K562 (cell line): Measurements from ENCODE around the gene PRKG1. TPM values are rescaled to one million over a fixed set of nuclear protein-coding genes. Genes with fewer than 3 reads are reported as not detected.
"Not testable (repeated sequence)": the region's sequence is repeated elsewhere in the genome, so short reads cannot be mapped to it uniquely, and the experiment has no call there.

Source experiments
- ATAC-seq: fragments of 200-7000 bp; cut with Tn5 transposase; 3 replicates; pipeline ENCODE4 v1.9.1; 2020; ENCODE audit warnings: moderate library complexity
- BruUV-seq: library from RNA; stranded (reverse); fragments of 400-500 nt; replicated peaks from 2 replicates; lab custom pipeline; 2021; lab: Mats Ljungman, UMichigan
- CTCF ChIA-PET: fragments of 300-600 bp; formaldehyde crosslinking; extraction: SDS; loops from one replicate; lab custom pipeline; 2021; ENCODE audit warnings: low intra/inter-chr PET ratio; lab: Yijun Ruan, JAX
- POLR2A ChIA-PET: fragments of 300-600, 350-650 bp; sonication (Branson Sonifier 250); formaldehyde crosslinking; extraction: SDS; loops from one replicate; lab custom pipeline; 2021; ENCODE audit warnings: antibody characterized with exemption, inconsistent platforms; lab: Yijun Ruan, JAX
- DNase-seq, 4 experiments: peaks; one replicate each; pipeline versions ENCODE4 v3.0.0 to v3.0.0-alpha.2; 2011 to 2018; ENCODE audit warnings: low spot score in 3 of 4, mixed read lengths in 3 of 4; ENCODE audit errors: extremely low read depth in 1 of 4
- FAIRE-seq: peaks from 2 replicates; lab custom pipeline; 2011; peaks lifted over from hg19 to GRCh38; lab: Jason Lieb, UNC
- H2AFZ ChIP-seq: 2 replicates; pipeline ENCODE4 v1.6.0; 2011; ENCODE audit warnings: low read depth, low read length, control low read depth, inconsistent platforms
- H3K27ac ChIP-seq: fragments of 200-600 bp; 3 replicates; pipeline ENCODE4 v1.8.0; 2011; ENCODE audit warnings: low read depth, mild to moderate bottlenecking, control low read depth, inconsistent platforms, low read length, moderate library complexity, mixed read lengths; ENCODE audit errors: extremely low read depth
- H3K27me3 ChIP-seq, 2 experiments: fragments of 300-600 bp in 1 of 2; 2 replicates in 1 of 2; 3 replicates in 1 of 2; pipeline versions ENCODE4 v1.6.0 to v1.8.0; 2011; ENCODE audit warnings: inconsistent platforms in 2 of 2, low read length in 2 of 2, mild to moderate bottlenecking in 1 of 2, mixed read lengths in 1 of 2, moderate library complexity in 1 of 2; ENCODE audit not compliant: control insufficient read depth in 2 of 2, insufficient read depth in 2 of 2
- H3K36me3 ChIP-seq: fragments of 300-600 bp; 3 replicates; pipeline ENCODE4 v1.8.0; 2011; ENCODE audit warnings: mild to moderate bottlenecking, low read length, inconsistent platforms; ENCODE audit not compliant: control insufficient read depth, insufficient read depth
- H3K4me1 ChIP-seq, 2 experiments: fragments of 200-600 bp in 1 of 2; replicated peaks in 1 of 2; 2 replicates in 1 of 2; 3 replicates in 1 of 2; pipeline versions ENCODE4 v1.5.1 to v1.8.0; 2011; ENCODE audit warnings: inconsistent platforms in 2 of 2, low read length in 2 of 2, mild to moderate bottlenecking in 1 of 2, mixed read lengths in 1 of 2, moderate library complexity in 1 of 2; ENCODE audit not compliant: control insufficient read depth in 2 of 2, insufficient read depth in 2 of 2
- H3K4me2 ChIP-seq: 2 replicates; pipeline ENCODE4 v1.6.1; 2011; ENCODE audit warnings: low read length, control low read depth, inconsistent platforms, mixed read lengths; ENCODE audit not compliant: insufficient read depth
- H3K4me3 ChIP-seq: fragments of 200-600 bp; sonication (generic), shearing (Covaris generic); 2 replicates; pipeline ENCODE4 v1.5.1; 2016; ENCODE audit warnings: control low read depth, inconsistent platforms
- H3K79me2 ChIP-seq: fragments of 200-600 bp; 3 replicates; pipeline ENCODE4 v1.8.0; 2011; ENCODE audit warnings: low read length, inconsistent platforms; ENCODE audit not compliant: control insufficient read depth, insufficient read depth
- H3K9ac ChIP-seq, 2 experiments: 2 replicates each; pipeline versions ENCODE4 v1.6.0 to v1.6.1; 2011; ENCODE audit warnings: low read depth in 2 of 2, low read length in 2 of 2, control low read depth in 1 of 2, inconsistent platforms in 1 of 2, mild to moderate bottlenecking in 1 of 2, mixed read lengths in 1 of 2; ENCODE audit not compliant: insufficient read depth in 1 of 2
- H3K9me1 ChIP-seq: one replicate; pipeline ENCODE4 v1.6.0; 2011; ENCODE audit warnings: inconsistent platforms, mild to moderate bottlenecking, low read length, moderate library complexity; ENCODE audit not compliant: control insufficient read depth, insufficient read depth
- H3K9me3 ChIP-seq: replicated peaks from 2 replicates; pipeline ENCODE4 v1.5.1; 2011; ENCODE audit warnings: low read depth, low read length, inconsistent platforms; ENCODE audit not compliant: control insufficient read depth, insufficient read depth
- H4K20me1 ChIP-seq: replicated peaks from 2 replicates; pipeline ENCODE4 v1.6.1; 2011; ENCODE audit warnings: low read length, inconsistent platforms, mixed read lengths; ENCODE audit not compliant: control insufficient read depth, insufficient read depth
- BCOR ChIP-seq: fragments of 450-650 bp; IDR thresholded peaks from 2 replicates; pipeline ENCODE4 v1.6.1; 2016
- BRCA1 ChIP-seq, 2 experiments: fragments of 450-650 bp in 1 of 2; sonication (generic) in 1 of 2; formaldehyde crosslinking in 1 of 2; IDR thresholded peaks; 2 replicates each; pipeline versions ENCODE4 v1.5.0 to v1.6.1; 2017 to 2020; ENCODE audit warnings: mild to moderate bottlenecking in 1 of 2, missing genetic modification reagents in 1 of 2
- CC2D1A ChIP-seq: fragments of 450-650 bp; IDR thresholded peaks from 2 replicates; pipeline ENCODE4 v1.6.1; 2017; ENCODE audit warnings: mild to moderate bottlenecking
- GTF2A2 ChIP-seq: IDR thresholded peaks from 2 replicates; pipeline ENCODE4 v1.6.1; 2016; ENCODE audit warnings: mild to moderate bottlenecking, missing genetic modification characterization, missing compliant biosample characterization
- LARP7 ChIP-seq: fragments of 450-650 bp; IDR thresholded peaks from 2 replicates; pipeline ENCODE4 v1.6.1; 2016
- MED1 ChIP-seq: sonication (generic); formaldehyde crosslinking; IDR thresholded peaks from 2 replicates; pipeline ENCODE4 v1.8.1; 2023; ENCODE audit warnings: missing genetic modification reagents, borderline replicate concordance
- SMARCA5 ChIP-seq: fragments of 450-650 bp; IDR thresholded peaks from 2 replicates; pipeline ENCODE4 v1.6.1; 2016
- ZNF146 ChIP-seq: IDR thresholded peaks from one replicate; pipeline ENCODE4 v1.6.1; 2018; ENCODE audit warnings: missing compliant biosample characterization; ENCODE audit not compliant: unreplicated experiment
- ZNF644 ChIP-seq: fragments of 200-800 bp; sonication (Bioruptor generic); IDR thresholded peaks from 2 replicates; pipeline ENCODE4 v1.6.1; 2016; ENCODE audit warnings: low read depth, missing genetic modification characterization, missing compliant biosample characterization
- ZNF707 ChIP-seq: fragments of 250-450 bp; sonication (Bioruptor Pico); conservative IDR thresholded peaks from 2 replicates; pipeline ENCODE4 v1.8.0; 2022; ENCODE audit warnings: inconsistent platforms, mild to moderate bottlenecking, moderate library complexity
- whole genome bisulfite sequencing: fragments of 100-300 bp; shearing (Covaris generic); methylation state at CpG from one replicate; pipeline ENCODE4 v1.1.6; 2016; ENCODE audit warnings: low coverage, mixed read lengths; ENCODE audit not compliant: insufficient coverage; ENCODE audit errors: missing lambda C conversion rate; 5-methylcytosine and 5-hydroxymethylcytosine counted together
- in situ Hi-C: fragments of 300-500 bp; cut with MboI; formaldehyde crosslinking; loops from 4 replicates; pipeline ENCODE4 v1.15.0; 2018; ENCODE audit warnings: inconsistent platforms, mixed read lengths
- intact Hi-C: fragments of 100-400 bp; cut with micrococcal nuclease; formaldehyde crosslinking; loops from 2 replicates; pipeline ENCODE4 v1.14.2; 2022
- polyA plus RNA-seq, 8 experiments: library from polyadenylated mRNA; depleted of rRNA in 4 of 8; stranded (reverse) in 5 of 8; unstranded in 3 of 8; fragments of >200 nt; fragmentation: Nextera tagmentation in 2 of 8; fragmentation: Illumina TruSeq in 1 of 8; extraction: Ambion mirVana in 2 of 8; extraction: Trizol in 1 of 8; gene quantifications; 2 replicates each; pipeline versions ENCODE4 v1.2.1 to v1.2.3, GENCODE V29; 2011 to 2014; ENCODE audit warnings: inconsistent platforms in 1 of 8, missing spikeins in 1 of 8
- total RNA-seq, 7 experiments: library from RNA; depleted of rRNA in 6 of 7; stranded (reverse); fragments of >200 nt in 6 of 7; fragmentation: Illumina TruSeq in 2 of 7; extraction: Trizol in 2 of 7; gene quantifications; 2 replicates each; pipeline versions ENCODE4 v1.2.1 to v1.2.3, GENCODE V29; 2011 to 2021; ENCODE audit warnings: low replicate concordance in 1 of 7

Gene PRKG1
- total and polyA plus RNA-seq, 9 of the 15 experiments (the other 6 are each of a cell fraction or from before 2014, with no cell fraction given) = 0.22 TPM; not detected in 8

DNA sequence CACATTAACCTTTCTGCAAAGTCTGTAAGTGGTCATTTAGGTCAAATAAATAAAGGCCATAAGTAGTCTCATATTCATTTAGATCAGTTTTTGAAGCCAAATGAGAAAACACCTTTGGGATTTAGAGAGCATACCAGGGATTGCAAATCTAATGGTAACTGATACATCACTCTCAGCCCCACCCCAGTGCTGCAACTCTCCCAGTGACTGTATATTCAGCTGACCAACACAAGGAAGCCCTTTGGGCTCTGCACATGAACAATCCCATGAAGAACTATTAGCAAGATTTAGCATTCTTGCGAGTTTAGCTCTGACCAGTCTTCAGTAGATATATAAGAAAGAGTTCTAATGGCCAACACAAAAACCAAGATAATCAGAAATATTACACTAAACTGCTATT, 372.8 kb downstream of the PRKG1 start:
- in situ Hi-C loops (no loop called here), intact Hi-C loops (no loop called here)
- ATAC-seq = no peak
- H3K9ac ChIP-seq = no peak overlapping the region
- no peaks in the 10 kb centered on the region for H3K4me1 ChIP-seq
- POLR2A ChIA-PET = no interaction called here
- no peak overlapping the region for H3K4me3 ChIP-seq
- H2AFZ ChIP-seq = no peak overlapping the region
- no peak overlapping the region for H3K27ac ChIP-seq
- H3K27me3 ChIP-seq = no peaks in the 10 kb centered on the region
- no peaks in the 10 kb centered on the region for H4K20me1 ChIP-seq
- no peak for FAIRE-seq
- H3K4me2 ChIP-seq = no peak overlapping the region
- H3K9me1 ChIP-seq = no peaks in the 10 kb centered on the region
- no peak for TF ChIP-seq ZNF146 (CRISPR knock-in tag)
- TF ChIP-seq MED1 = no peak
- no peak for TF ChIP-seq CC2D1A
- no peak for TF ChIP-seq ZNF644 (tag)
- TF ChIP-seq SMARCA5 = no peak
- no peak for TF ChIP-seq BCOR
- TF ChIP-seq BRCA1 (IDR thresholded peaks at IDR 0.05) = no peak
- TF ChIP-seq BRCA1 (CRISPR knock-in tag; IDR thresholded peaks at IDR 0.05) = no peak
- TF ChIP-seq LARP7 = no peak
- no peak for TF ChIP-seq GTF2A2 (tag)
- TF ChIP-seq, all 486 proteins: peak for 0
- CTCF ChIA-PET = no interaction called here
- no peaks in the 10 kb centered on the region for H3K9me3 ChIP-seq
- H3K79me2 ChIP-seq = no peaks in the 10 kb centered on the region
- no TSS peak for BruUV-seq
- H3K36me3 ChIP-seq = no peaks in the 10 kb centered on the region
- no peak for DNase-seq
- 0% methylated on average over 1 of the region's 1 CpG for WGBS

- H3K9me1 ChIP-seq, H3K9me3 ChIP-seq, DNase-seq, POLR2A ChIA-PET, FAIRE-seq, CTCF ChIA-PET, H3K9ac ChIP-seq, H3K4me1 ChIP-seq, H3K27ac ChIP-seq, H3K4me3 ChIP-seq, H3K27me3 ChIP-seq, H3K36me3 ChIP-seq, BruUV-seq, intact Hi-C loops, ATAC-seq, H4K20me1 ChIP-seq, in situ Hi-C loops, H3K4me2 ChIP-seq, H3K79me2 ChIP-seq, H2AFZ ChIP-seq: not testable (repeated sequence)
- peak; percentile 81 for TF ChIP-seq ZNF707
- WGBS = 0% methylated on average over 3 of the region's 3 CpGs
These were observed 381.5 kb downstream of the PRKG1 start for GRCh38 chr10:51455762-51456161.
